IMR-90 (cell line): ENCODE measurements around the gene CAPN8. TPM values are rescaled to one million over a fixed set of nuclear protein-coding genes. Genes with fewer than 3 reads are reported as not detected.

Experiments used
- ATAC-seq: fragments of 200-7000 bp; cut with Tn5 transposase; 2 replicates; pipeline ENCODE4 v1.9.1; 2020; ENCODE audit warnings: low read depth, mild to moderate bottlenecking, moderate library complexity
- BruUV-seq: library from RNA; stranded (reverse); fragments of 400-500 nt; replicated peaks from 2 replicates; lab custom pipeline; 2021; lab: Mats Ljungman, UMichigan
- CTCF ChIA-PET: fragments of 300-600 bp; formaldehyde crosslinking; extraction: SDS; loops from one replicate; lab custom pipeline; 2021; ENCODE audit warnings: antibody characterized with exemption; lab: Yijun Ruan, JAX
- POLR2A ChIA-PET: fragments of 300-600 bp; sonication (Branson Sonifier 250); formaldehyde crosslinking; loops from one replicate; lab custom pipeline; 2022; ENCODE audit warnings: antibody characterized with exemption; ENCODE audit not compliant: unreplicated experiment; lab: Charles Lee
- DNase-seq: peaks from one replicate; pipeline ENCODE4 v3.0.0; 2013
- H2AFZ ChIP-seq: replicated peaks from 2 replicates; pipeline ENCODE3; 2013; ENCODE audit warnings: low read length, mild to moderate bottlenecking; ENCODE audit not compliant: poor library complexity
- H2AK5ac ChIP-seq: 2 replicates; pipeline ENCODE4 v1.6.1; 2013; ENCODE audit warnings: low read depth, low read length, inconsistent platforms
- H2AK9ac ChIP-seq: replicated peaks from 2 replicates; pipeline ENCODE3; 2013; ENCODE audit warnings: mild to moderate bottlenecking, low read depth, low read length, moderate library complexity; ENCODE audit not compliant: poor library complexity
- H2BK120ac ChIP-seq: 2 replicates; pipeline ENCODE4 v1.6.1; 2013; ENCODE audit warnings: low read depth, low read length, inconsistent platforms
- H2BK15ac ChIP-seq: 3 replicates; pipeline ENCODE4 v1.6.1; 2013; ENCODE audit warnings: low read depth, low read length, inconsistent platforms
- H2BK20ac ChIP-seq: 2 replicates; pipeline ENCODE4 v1.6.1; 2013; ENCODE audit warnings: low read depth, mild to moderate bottlenecking, inconsistent platforms, low read length, moderate library complexity
- H2BK5ac ChIP-seq: 2 replicates; pipeline ENCODE4 v1.6.1; 2013; ENCODE audit warnings: mild to moderate bottlenecking, low read depth, low read length, inconsistent platforms; ENCODE audit not compliant: poor library complexity, severe bottlenecking
- H3K14ac ChIP-seq: replicated peaks from 2 replicates; pipeline ENCODE4 v1.6.1; 2013; ENCODE audit warnings: low read depth, low read length, inconsistent platforms
- H3K18ac ChIP-seq: 2 replicates; pipeline ENCODE4 v1.6.1; 2013; ENCODE audit warnings: low read depth, low read length, control low read depth
- H3K23ac ChIP-seq: 2 replicates; pipeline ENCODE4 v1.6.1; 2013; ENCODE audit warnings: low read depth, low read length, inconsistent platforms
- H3K27ac ChIP-seq: 2 replicates; pipeline ENCODE4 v1.5.1; 2013; ENCODE audit warnings: mild to moderate bottlenecking, control low read depth, low read length; ENCODE audit not compliant: insufficient read depth
- H3K27me3 ChIP-seq: 2 replicates; pipeline ENCODE4 v1.6.1; 2013; ENCODE audit warnings: low read length; ENCODE audit not compliant: control insufficient read depth, insufficient read depth
- H3K36me3 ChIP-seq: 2 replicates; pipeline ENCODE4 v1.6.1; 2013; ENCODE audit warnings: low read length, mixed read lengths; ENCODE audit not compliant: control insufficient read depth, insufficient read depth
- H3K4ac ChIP-seq: 2 replicates; pipeline ENCODE4 v1.6.1; 2013; ENCODE audit warnings: low read depth, low read length, inconsistent platforms
- H3K4me1 ChIP-seq: 2 replicates; pipeline ENCODE4 v1.6.1; 2013; ENCODE audit warnings: low read length, mixed read lengths; ENCODE audit not compliant: control insufficient read depth, insufficient read depth
- H3K4me2 ChIP-seq: 2 replicates; pipeline ENCODE4 v1.6.1; 2013; ENCODE audit warnings: low read depth, mild to moderate bottlenecking, control low read depth, low read length, moderate library complexity
- H3K4me3 ChIP-seq: 2 replicates; pipeline ENCODE4 v1.5.1; 2013; ENCODE audit warnings: low read depth, mild to moderate bottlenecking, control low read depth, low read length, moderate library complexity; ENCODE audit not compliant: insufficient read depth
- H3K56ac ChIP-seq: 2 replicates; pipeline ENCODE4 v1.6.1; 2013; ENCODE audit warnings: low read length, inconsistent platforms; ENCODE audit not compliant: insufficient read depth; ENCODE audit errors: extremely low read depth
- H3K79me1 ChIP-seq, 2 experiments: 2 replicates each; pipeline ENCODE4 v1.6.1; 2013; ENCODE audit warnings: low read length in 2 of 2, inconsistent platforms in 1 of 2, low read depth in 1 of 2
- H3K9ac ChIP-seq: 2 replicates; pipeline ENCODE4 v1.6.1; 2013; ENCODE audit warnings: low read depth, low read length, control low read depth
- H3K9me1 ChIP-seq: 2 replicates; pipeline ENCODE4 v1.6.1; 2013; ENCODE audit warnings: low read length, inconsistent platforms; ENCODE audit not compliant: insufficient read depth
- H3K9me3 ChIP-seq: 2 replicates; pipeline ENCODE4 v1.6.1; 2013; ENCODE audit warnings: low read length; ENCODE audit not compliant: control insufficient read depth, insufficient read depth
- H4K20me1 ChIP-seq: 2 replicates; pipeline ENCODE4 v1.6.1; 2013; ENCODE audit warnings: low read length, inconsistent platforms; ENCODE audit not compliant: insufficient read depth
- H4K5ac ChIP-seq: 2 replicates; pipeline ENCODE4 v1.6.1; 2013; ENCODE audit warnings: mild to moderate bottlenecking, low read depth, low read length, control low read depth
- H4K8ac ChIP-seq, 2 experiments: 2 replicates each; pipeline ENCODE4 v1.6.1; 2013; ENCODE audit warnings: low read depth in 2 of 2, low read length in 2 of 2, control low read depth in 1 of 2, inconsistent platforms in 1 of 2
- H4K91ac ChIP-seq: 2 replicates; pipeline ENCODE4 v1.6.1; 2013; ENCODE audit warnings: low read depth, low read length, inconsistent platforms; ENCODE audit not compliant: insufficient read depth
- BHLHE40 ChIP-seq: fragments of 150-350 bp; IDR thresholded peaks from 2 replicates; pipeline ENCODE4 v1.6.1; 2016; ENCODE audit warnings: mild to moderate bottlenecking, low read depth, low read length
- CEBPB ChIP-seq: IDR thresholded peaks from 2 replicates; pipeline ENCODE4 v1.6.1; 2012; ENCODE audit warnings: low read depth, low read length, improper control_type of control experiment
- CHD1 ChIP-seq: IDR thresholded peaks from 2 replicates; pipeline ENCODE4 v1.6.1; 2012; ENCODE audit warnings: low read depth, low read length, improper control_type of control experiment
- FOS ChIP-seq: fragments of 150-350 bp; IDR thresholded peaks from 2 replicates; pipeline ENCODE4 v1.6.1; 2016; ENCODE audit warnings: low read depth, low read length
- MAZ ChIP-seq: IDR thresholded peaks from 2 replicates; pipeline ENCODE4 v1.6.1; 2012; ENCODE audit warnings: low read depth, mild to moderate bottlenecking, low read length, improper control_type of control experiment, moderate library complexity, borderline replicate concordance
- MXI1 ChIP-seq: IDR thresholded peaks from 2 replicates; pipeline ENCODE4 v1.6.1; 2012; ENCODE audit warnings: low read depth, mild to moderate bottlenecking, low read length, moderate library complexity, borderline replicate concordance
- NFE2L2 ChIP-seq: fragments of 150-350 bp; IDR thresholded peaks from 2 replicates; pipeline ENCODE4 v1.6.1; 2016; ENCODE audit warnings: low read depth, mild to moderate bottlenecking, low read length
- POLR2A ChIP-seq: IDR thresholded peaks from 2 replicates; pipeline ENCODE4 v1.6.1; 2012; ENCODE audit warnings: mild to moderate bottlenecking, low read depth, low read length
- RAD21 ChIP-seq: IDR thresholded peaks from 2 replicates; pipeline ENCODE4 v1.6.1; 2012; ENCODE audit warnings: low read length, improper control_type of control experiment
- RCOR1 ChIP-seq: IDR thresholded peaks from 2 replicates; pipeline ENCODE4 v1.6.1; 2012; ENCODE audit warnings: mild to moderate bottlenecking, low read length, improper control_type of control experiment; ENCODE audit not compliant: insufficient replicate concordance
- RFX5 ChIP-seq: IDR thresholded peaks from 2 replicates; pipeline ENCODE4 v1.8.0; 2012; ENCODE audit warnings: low read depth, mild to moderate bottlenecking, low read length, moderate library complexity
- SMC3 ChIP-seq: fragments of 150-350 bp; IDR thresholded peaks from 2 replicates; pipeline ENCODE4 v1.6.1; 2016; ENCODE audit warnings: low read depth, mild to moderate bottlenecking, antibody characterized with exemption, low read length, moderate library complexity
- WGBS, 2 experiments: methylation state at CpG; one replicate each; pipeline versions ENCODE4 v1.1.5 to v1.1.7; 2013; ENCODE audit warnings: missing lambda C conversion rate in 2 of 2; ENCODE audit not compliant: insufficient read length in 1 of 2; ENCODE audit errors: extremely low coverage in 2 of 2; 5-methylcytosine and 5-hydroxymethylcytosine counted together
- dilution Hi-C: fragments of 300-500 bp; cut with HindIII; formaldehyde crosslinking; loops from one replicate; pipeline ENCODE4 v1.14.3; 2018; ENCODE audit warnings: low sequenced_read_pairs; ENCODE audit not compliant: unreplicated experiment
- in situ Hi-C: fragments of 300-500 bp; cut with MboI; formaldehyde crosslinking; loops from 3 replicates; pipeline ENCODE4 v1.14.3; 2019; ENCODE audit warnings: low sequenced_read_pairs, inconsistent platforms, mixed read lengths
- intact Hi-C: fragments of 100-400 bp; cut with micrococcal nuclease; formaldehyde crosslinking; loops from 2 replicates; pipeline ENCODE4 v1.10.0; 2022
- polyA plus RNA-seq, 3 experiments: library from polyadenylated mRNA; depleted of rRNA; stranded (reverse); fragments of >200 nt; gene quantifications; 2 replicates each; pipeline ENCODE4 v1.2.3, GENCODE V29; 2012; ENCODE audit warnings: low replicate concordance in 1 of 3
- total RNA-seq: library from RNA; depleted of rRNA; stranded (reverse); fragments of >200 nt; gene quantifications from 2 replicates; pipeline ENCODE4 v1.2.3, GENCODE V29; 2012
- TF ChIP-seq, protein P1 (sequence below): fragments of 150-350 bp; IDR thresholded peaks from 2 replicates; pipeline ENCODE4 v1.6.1; 2016; ENCODE audit warnings: low read depth, mild to moderate bottlenecking, low read length, moderate library complexity, borderline replicate concordance
- TF ChIP-seq, protein P2 (sequence below): conservative IDR thresholded peaks from 2 replicates; pipeline ENCODE4 v1.5.1; 2012; ENCODE audit warnings: mild to moderate bottlenecking, low read depth, low read length, improper control_type of control experiment
- TF ChIP-seq, protein P3 (sequence below): fragments of 150-350 bp; IDR thresholded peaks from 2 replicates; pipeline ENCODE4 v1.6.1; 2017; ENCODE audit warnings: mild to moderate bottlenecking, antibody characterized with exemption, low read length, low read depth

CAPN8 gene
- total and polyA plus RNA-seq, 2 of the 4 experiments (the other 2 are of a cell fraction), result not detected

DNA sequence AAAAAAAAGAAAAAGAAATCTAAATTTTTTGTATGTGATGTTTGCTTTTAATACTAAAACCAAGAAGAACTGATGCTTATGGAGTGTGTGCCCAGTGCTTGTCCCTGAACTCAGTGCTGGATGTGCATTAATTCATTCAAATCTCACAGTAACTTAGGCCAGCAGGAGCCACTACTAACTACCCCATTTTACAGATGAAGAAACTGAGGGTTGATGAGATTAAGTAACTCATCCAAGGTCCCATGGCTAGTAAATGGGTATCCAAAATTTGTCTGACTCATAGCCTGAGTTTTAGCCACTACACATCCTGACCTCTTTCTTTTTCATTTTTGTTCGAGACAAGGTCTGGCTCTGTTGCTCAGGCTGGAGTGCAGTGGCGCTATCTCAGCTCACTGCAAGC, 144.4 kb downstream of the CAPN8 start:
- POLR2A ChIA-PET, result no interaction called here
- intact Hi-C loops, result no loop called here
- Histone ChIP-seq H3K9ac (no peak overlapping the region), H3K4me3 (no peak overlapping the region), H3K27ac (no peak overlapping the region), H3K9me1 (no peaks in the 10 kb centered on the region), H3K36me3 (no peaks in the 10 kb centered on the region), H3K56ac (no peak overlapping the region), H3K4me1 (no peaks in the 10 kb centered on the region), H3K79me1 (no peaks in the 10 kb centered on the region), H2AK5ac (no peak overlapping the region), H3K4ac (no peak overlapping the region), H3K14ac (no peak overlapping the region), H4K8ac (no peak overlapping the region), H3K23ac (no peak overlapping the region), H4K20me1 (no peaks in the 10 kb centered on the region), H2BK120ac (no peak overlapping the region), H3K27me3 (peaks cover 15% of the 10 kb centered on the region), H4K91ac (no peak overlapping the region), H2AFZ (no peak overlapping the region), H3K18ac (no peak overlapping the region), H2BK5ac (no peak overlapping the region), H3K4me2 (no peak overlapping the region), H2AK9ac (no peak overlapping the region), H2BK15ac (no peak overlapping the region), H4K5ac (no peak overlapping the region), H3K9me3 (no peaks in the 10 kb centered on the region), H2BK20ac (no peak overlapping the region)
- CTCF ChIA-PET, result no interaction called here
- no peak for ATAC-seq
- no TSS peak for BruUV-seq
- in situ Hi-C loops, result no loop called here
- WGBS, 2 experiments, result 100% methylated on average over 1 of the region's 2 CpGs; no CpG with 5 or more reads in 1 of the 2 experiments
- TF ChIP-seq RFX5 (no peak), RCOR1 (no peak), FOS (no peak), MAZ (no peak), MXI1 (no peak), POLR2A (no peak), RAD21 (no peak), SMC3 (no peak), CHD1 (no peak), CEBPB (no peak), BHLHE40 (no peak), NFE2L2 (no peak)
- TF ChIP-seq, protein P1, sequence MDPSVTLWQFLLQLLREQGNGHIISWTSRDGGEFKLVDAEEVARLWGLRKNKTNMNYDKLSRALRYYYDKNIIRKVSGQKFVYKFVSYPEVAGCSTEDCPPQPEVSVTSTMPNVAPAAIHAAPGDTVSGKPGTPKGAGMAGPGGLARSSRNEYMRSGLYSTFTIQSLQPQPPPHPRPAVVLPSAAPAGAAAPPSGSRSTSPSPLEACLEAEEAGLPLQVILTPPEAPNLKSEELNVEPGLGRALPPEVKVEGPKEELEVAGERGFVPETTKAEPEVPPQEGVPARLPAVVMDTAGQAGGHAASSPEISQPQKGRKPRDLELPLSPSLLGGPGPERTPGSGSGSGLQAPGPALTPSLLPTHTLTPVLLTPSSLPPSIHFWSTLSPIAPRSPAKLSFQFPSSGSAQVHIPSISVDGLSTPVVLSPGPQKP, result no peak
- TF ChIP-seq, protein P2, sequence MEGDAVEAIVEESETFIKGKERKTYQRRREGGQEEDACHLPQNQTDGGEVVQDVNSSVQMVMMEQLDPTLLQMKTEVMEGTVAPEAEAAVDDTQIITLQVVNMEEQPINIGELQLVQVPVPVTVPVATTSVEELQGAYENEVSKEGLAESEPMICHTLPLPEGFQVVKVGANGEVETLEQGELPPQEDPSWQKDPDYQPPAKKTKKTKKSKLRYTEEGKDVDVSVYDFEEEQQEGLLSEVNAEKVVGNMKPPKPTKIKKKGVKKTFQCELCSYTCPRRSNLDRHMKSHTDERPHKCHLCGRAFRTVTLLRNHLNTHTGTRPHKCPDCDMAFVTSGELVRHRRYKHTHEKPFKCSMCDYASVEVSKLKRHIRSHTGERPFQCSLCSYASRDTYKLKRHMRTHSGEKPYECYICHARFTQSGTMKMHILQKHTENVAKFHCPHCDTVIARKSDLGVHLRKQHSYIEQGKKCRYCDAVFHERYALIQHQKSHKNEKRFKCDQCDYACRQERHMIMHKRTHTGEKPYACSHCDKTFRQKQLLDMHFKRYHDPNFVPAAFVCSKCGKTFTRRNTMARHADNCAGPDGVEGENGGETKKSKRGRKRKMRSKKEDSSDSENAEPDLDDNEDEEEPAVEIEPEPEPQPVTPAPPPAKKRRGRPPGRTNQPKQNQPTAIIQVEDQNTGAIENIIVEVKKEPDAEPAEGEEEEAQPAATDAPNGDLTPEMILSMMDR, result no peak
- TF ChIP-seq, protein P3, sequence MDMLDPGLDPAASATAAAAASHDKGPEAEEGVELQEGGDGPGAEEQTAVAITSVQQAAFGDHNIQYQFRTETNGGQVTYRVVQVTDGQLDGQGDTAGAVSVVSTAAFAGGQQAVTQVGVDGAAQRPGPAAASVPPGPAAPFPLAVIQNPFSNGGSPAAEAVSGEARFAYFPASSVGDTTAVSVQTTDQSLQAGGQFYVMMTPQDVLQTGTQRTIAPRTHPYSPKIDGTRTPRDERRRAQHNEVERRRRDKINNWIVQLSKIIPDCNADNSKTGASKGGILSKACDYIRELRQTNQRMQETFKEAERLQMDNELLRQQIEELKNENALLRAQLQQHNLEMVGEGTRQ, result no peak
- DNase-seq, result no peak
- dilution Hi-C loops, result no loop called here
